RPMI7951 (cell line): ENCODE data around the gene OMD. TPM values are rescaled to one million over a fixed set of nuclear protein-coding genes. Genes with fewer than 3 reads are reported as not detected.
"Not testable (repeated sequence)": the region's sequence is repeated elsewhere in the genome, so short reads cannot be mapped to it uniquely, and the experiment has no call there.

Source experiments
- DNase-seq: peaks from one replicate; pipeline ENCODE4 v3.0.0-alpha.2; 2012; ENCODE audit warnings: low read depth
- total RNA-seq: library from RNA; depleted of rRNA; stranded (reverse); fragments of >200 nt; shearing (Covaris generic); gene quantifications from 2 replicates; pipeline ENCODE4 v1.2.3, GENCODE V29; 2014

Gene OMD
- total RNA-seq, 1 experiment from 2014 or later, result not detected

DNA sequence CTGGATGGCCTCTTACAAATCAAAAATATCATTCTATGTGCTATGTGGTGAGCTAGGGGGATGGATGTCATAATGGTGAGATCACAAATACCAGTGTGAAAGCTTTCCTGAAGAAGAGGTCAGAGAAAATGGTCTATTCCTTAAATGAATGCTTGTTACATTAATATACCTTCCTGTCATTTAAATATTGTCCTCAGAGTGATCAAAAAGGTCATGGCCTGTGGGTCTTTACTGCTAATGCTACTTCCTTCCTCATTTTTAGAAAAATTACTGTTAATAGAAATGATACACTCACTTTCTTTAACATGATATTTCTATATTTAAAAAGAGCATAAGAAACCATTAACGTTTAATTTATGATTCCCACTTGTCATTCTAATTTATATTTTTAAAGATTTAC is 9.7 kb downstream of the OMD start:
- no peak for DNase-seq

DNA sequence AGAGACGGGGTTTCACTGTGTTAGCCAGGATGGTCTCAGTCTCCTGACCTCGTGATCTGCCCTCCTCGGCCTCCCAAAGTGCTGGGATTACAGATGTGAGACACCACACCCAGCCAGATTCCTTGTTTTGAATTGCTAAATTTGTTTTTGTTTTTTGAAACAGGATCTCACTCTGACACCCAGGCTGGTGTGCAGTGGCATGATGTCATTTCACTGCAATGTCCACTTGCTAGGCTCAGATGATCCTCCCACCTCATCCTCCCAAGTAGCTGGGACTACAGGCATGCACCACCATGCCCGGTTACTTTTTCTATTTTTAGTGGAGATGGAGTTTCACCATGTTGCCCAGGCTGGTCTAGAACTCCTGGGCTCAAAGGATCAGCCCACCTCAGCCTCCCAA is 13.1 kb downstream of the OMD start:
- DNase-seq, result not testable (repeated sequence)

DNA sequence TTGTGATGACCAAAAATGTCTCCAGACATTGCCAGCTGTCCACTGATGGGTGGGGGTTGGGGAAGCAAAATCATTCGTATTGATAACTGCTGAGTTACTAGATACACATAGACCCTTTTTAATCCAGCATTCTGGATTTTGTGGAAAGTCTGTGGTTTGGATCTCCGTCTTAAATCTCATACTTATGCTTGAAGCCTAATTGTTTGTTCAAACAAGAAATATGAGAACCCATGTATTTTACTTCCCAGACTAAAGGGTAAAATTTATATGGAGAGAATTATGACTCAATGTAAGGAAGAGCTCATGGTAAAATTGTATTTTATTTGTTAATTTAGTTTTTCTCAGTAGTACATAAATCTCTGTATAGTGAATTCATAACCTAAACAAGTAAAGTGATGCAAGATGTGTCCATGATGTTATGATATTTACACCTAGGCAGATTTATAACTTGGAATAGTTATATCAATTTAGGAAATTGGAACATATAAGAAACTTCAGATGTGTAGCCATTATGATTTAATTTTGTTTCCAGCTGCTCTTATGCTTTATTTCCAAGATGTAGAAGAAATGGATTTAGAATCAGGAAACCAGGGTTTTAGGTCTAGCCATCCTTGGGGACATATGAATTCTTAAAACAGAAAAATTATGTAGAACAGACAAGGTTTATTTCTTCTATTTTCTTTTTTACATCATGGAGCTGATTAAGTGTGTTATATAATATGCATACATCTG is 15.4 kb downstream of the OMD start:
- DNase-seq, result no peak

DNA sequence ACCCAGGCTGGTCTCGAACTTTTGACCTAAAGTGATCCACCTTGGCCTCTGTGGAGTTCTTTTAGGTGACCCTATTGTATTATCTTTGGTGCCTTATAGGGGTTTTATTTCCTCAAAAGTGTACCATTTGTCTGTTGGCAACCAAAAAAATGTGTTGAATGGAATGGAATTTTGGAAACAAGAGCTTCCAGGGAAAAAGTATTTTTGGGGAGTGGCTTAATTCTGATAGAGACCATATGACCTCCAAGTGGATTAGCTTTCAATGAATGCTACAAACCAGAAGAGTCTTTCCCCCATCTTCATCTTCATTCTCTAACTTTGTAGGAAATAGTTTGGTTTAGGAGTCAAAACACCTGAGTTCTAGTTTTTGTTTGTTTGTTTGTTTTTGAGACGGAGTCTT is 16.5 kb downstream of the OMD start:
- no peak for DNase-seq

DNA sequence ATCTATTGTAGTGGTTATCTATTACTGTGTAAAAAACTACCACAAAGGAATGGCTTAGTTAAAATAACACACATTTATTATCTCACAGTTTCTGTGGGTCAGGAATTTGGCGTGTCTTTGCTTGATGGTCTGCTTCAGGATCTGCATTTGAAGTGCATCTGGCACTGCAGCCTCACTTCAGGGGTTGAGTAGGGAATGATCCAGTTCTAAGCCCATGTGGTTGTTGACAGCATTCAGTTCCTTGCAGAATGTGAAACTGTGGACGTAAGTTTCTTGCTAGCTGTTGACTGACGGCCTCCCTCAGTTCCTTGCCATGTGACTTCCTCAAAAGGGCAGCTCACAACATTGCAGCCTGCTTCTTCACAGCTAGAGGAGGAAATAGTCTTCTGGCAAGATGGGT is 17.8 kb downstream of the OMD start:
- DNase-seq, result no peak

DNA sequence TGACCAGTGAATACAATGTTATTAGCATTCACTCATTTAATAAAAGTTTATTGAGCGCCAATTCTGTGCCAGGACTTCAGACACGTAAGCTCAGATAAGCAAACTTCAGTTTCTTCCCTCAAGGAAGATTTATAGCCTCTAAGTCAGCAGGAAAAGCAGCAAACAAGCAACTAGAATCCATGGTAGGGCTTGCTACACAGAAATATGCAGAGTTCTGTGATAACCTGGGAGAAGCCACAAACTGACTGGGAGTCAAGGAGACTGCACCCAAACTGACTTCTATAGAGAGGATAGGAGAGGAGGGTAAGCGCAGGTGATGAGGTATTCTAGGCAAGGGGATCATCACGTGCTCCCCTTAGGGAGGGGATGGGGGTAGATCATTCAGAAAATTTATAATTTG is 18.5 kb downstream of the OMD start:
- DNase-seq, result no peak

DNA sequence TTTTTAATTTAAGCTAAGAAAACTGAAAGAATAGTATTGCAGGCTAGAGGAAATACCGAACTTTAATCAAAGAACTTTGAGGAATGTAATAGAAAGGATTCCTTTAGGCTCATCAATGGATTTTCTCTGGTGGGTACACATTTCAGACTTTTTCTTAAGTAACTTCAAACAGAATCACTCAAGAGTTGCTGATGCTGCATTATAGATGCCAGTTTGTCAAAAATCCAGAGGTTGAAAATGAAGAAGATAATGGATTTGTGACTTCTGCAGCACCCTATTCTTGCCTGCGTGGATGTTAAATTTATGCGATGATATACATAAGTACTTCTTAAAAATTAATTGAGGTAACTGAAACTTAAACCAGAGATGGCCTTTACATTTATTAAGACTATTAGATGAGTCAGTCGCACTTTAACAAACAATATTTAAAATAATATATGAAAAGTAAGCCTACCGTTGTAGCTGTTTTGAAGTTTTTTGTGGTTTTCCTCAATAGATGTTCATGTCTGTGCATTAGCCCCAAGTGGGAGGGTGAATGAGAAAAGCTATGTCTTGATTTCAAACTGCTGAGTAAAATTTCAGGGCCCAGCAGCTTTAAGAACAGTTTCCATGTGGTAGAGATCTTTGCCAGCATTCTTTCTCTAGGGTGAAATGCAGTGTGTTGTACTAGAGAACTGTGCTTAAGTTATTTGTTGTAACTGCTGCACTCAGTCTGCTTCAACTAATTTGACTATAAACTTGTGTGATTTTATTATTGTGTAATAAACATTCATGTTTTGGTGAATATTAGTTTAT is 20.0 kb downstream of the OMD start, which contains the start of gene OGN:
Gene OGN, minus strand, starts transcription at position 537 of the 795 bp plus-strand sequence. CDS start 1,171 bp downstream, outside the sequence.
- no peak for DNase-seq

DNA sequence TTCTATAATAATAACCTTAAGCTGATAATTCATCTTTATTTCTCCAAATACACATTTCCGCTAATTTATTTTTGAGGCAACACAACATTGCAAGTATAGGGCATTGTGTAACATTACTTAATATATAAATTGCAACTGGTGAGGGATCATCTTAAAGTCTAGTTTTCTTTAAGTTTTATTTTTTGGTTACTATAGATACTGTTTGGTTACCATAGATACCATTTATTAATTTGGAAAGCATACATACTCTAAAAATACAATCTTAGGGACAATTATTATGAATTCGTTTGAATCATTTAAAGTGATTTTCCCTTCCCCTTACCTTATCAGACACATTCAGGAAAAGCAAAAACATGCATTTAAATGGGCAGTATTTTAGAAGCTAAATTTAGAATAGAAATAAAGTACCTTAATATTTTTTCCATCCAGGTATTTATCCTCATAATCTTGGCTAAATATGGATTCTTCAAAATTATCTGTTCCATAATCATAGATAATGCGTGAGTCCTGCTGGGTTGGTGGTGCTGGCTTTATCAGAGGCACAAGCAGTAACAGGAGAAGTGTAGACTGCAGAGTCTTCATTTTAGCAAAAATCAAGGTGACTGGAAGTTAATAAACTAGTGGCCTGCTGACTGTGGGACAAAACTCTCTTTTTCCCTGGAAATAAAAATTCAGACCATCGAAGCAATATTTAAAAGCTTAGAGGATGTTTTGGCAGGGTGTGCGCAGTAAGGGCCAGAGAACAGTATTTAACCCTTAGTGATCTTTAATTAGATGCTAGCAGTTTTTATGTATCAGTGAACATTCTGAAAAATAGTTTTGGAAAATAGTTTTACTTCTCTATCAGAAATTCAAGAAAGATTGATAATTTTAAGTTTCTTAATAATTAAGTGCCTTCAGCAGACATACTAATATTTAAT is 21.2 kb downstream of the OMD start:
- DNase-seq, result no peak

DNA sequence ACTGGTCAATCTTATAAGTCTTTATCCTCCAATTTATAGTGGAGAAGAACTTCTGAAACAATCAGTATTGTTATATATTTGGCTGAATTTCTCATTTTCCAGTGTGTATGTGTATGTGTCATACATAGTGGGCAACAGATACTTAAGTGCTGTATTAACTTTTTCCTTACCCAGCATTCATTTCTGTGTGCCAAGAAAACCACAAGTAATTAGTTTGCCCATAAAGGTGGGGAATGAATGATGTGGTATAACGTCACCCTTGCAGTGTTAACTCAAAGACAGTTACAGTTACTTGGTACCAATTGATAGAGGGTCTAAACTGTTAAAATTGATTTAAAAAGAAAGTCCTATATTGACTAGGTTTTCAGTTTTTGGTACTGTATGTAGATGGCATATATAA is 21.9 kb downstream of the OMD start:
- no peak for DNase-seq

DNA sequence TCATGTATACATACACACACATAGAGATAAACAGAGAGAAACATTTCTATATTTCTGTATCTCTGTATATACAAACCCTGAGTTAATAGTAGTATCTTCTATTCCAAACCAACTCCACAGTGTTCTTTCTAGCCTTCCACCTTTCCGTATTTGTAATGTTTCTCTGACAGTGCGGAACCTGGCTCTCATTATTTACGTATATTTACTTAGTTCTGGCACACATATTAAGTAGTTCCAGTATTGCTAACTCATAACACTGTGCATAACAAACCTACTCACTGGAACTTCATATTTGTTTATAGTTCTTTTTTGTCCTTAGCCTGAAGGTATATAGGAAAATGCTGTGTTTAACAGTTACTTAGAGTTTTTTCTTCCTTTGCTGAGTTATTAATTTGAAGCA is 26.4 kb downstream of the OMD start:
- DNase-seq, result no peak

DNA sequence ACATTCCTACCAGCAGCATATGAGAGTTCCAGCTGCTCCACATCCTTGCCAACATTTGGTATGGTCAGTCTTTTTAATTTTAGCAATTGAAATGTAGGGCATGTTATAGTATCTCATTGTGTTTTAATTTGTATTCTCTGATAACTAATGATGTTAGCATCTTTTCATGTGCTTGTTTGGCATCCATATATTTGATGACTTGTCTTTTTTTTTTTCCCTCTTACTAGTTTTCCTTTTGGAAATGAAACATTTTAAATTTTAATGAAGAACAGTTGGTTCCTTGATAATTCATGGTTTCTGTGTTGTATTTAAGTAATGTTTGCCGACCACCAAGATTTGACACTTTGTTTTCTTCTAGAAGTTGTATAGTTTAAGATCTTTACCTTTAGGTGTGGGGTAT is 28.7 kb downstream of the OMD start:
- no peak for DNase-seq

DNA sequence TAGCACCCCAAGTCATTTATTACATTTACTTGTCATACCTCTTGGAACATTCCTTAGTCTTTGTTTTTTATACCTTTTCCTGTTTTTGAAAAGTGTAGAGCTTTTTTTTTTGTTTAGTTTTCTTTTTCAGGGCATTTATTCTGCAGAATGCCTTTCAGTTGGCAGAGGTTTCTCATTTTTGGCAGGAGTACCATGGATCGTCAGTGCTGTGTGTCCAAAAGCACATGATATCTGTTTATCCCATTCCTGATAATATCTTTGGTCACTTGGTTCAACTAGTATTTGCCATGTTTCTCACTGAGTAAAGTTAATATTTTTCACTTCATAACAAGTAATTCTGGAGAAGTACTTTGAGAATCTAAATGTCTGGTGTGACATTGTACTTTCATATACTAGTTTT is 30.6 kb downstream of the OMD start:
- no peak for DNase-seq

DNA sequence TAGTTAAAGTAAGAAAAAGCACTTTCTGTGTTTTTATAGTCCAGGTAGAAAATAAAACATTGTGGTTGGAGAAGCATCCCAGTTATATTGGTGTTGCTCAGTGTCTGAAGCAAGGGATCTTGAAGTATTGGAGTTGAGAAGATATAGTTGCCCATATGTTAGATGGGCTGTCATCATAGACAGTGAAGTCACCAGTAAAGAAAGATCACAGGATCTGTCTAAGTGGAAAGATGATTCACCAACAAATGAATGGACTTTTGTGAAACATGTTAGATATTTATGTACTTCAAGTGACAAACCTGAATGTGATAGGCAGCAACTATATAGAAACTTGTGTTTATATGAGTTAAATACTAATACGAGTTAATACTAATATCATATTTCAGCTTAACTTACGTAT is 31.6 kb downstream of the OMD start:
- DNase-seq, result no peak

DNA sequence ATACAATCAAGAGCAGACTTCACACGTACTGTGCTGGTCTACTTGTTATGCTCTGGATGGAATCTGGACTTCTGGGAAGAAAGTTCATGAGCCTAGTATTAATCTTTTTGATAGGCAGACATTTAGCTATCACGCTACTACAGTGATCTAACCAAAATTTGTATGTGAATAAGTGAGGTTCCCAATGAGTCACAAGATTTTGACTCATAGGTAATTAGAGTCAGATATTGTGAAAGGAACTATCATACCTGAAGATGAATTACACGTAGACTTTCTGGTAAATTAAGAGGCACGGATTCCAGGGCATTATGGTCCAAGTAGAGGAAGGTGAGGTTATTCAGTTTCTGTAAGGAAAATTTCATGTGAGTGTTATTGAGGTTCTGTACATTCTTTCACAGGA is 38.3 kb downstream of the OMD start:
- peak; percentile 15 for DNase-seq

DNA sequence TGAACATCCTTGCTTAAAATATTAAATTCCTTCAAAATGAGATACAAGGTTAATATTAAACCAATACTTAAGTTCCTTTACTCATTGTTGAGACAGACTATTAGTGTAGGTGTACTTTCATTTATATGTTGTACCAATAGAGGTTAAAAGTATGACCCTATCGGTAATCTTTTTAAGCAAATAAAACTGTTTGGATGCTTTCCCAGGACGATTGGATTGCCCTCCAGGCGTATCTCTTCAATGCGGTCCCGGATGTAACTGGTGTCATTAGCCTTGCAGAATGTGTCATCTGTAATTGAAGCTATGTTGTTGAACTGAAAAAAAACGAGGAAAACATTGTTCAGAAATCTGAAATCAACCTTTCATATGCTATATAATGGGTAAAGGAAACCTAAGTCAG is 38.8 kb downstream of the OMD start:
- peak; percentile 41 for DNase-seq

DNA sequence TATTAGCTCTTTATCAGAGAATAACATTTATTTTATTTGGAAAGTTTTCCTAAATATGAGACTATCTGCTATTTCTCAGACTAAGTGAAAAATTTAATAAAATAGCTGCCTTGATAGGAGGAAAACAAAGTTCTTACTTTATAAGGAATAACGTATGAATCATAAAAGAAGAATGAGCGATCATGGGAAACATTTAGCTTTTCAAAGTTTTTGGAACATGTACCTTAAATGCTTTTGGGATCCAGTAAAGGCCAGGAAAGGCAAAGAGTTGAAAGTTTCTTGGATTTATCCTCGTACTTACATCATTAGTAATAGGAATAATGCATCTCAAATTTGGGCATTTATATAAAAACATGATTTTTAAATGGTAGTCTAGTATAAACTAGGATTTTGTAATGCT is 39.3 kb downstream of the OMD start:
- no peak for DNase-seq

DNA sequence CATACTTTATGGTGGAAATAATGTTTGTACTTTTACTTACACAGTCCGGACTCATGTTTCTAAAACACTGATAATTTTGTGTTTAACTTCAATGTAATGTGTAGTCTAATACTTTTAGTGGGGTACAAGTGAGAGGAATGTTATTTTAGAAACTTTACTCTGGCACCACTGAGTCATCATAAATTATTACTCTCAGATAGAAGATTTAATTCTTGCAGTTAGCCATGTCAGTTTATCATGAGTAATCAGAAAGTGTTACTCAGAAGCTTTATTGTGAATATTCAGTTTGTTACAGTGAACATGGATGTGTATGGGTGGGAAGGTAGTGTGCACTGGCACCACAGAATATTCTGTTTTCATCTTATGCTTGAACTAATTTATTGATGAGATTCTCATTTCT is 39.9 kb downstream of the OMD start:
- peak; percentile 8 for DNase-seq

DNA sequence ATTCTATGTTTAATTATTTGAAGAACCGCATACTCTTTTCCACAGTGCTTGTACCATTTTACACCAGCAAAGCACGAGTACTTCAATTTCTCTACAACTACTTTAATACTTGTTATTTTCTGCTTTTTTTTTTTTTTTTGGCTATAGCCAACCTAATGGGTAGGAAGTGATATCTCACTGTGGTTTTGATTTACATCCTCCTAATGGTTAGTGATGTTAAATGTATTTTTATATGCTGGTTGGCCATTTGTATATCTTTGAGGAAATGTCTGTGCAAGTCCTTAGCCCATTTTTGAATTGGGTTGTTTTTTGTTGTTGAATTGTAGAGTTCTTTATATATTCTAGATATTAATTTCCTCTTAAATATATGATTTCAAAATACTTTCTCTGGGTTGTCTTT is 42.5 kb downstream of the OMD start:
- no peak for DNase-seq

DNA sequence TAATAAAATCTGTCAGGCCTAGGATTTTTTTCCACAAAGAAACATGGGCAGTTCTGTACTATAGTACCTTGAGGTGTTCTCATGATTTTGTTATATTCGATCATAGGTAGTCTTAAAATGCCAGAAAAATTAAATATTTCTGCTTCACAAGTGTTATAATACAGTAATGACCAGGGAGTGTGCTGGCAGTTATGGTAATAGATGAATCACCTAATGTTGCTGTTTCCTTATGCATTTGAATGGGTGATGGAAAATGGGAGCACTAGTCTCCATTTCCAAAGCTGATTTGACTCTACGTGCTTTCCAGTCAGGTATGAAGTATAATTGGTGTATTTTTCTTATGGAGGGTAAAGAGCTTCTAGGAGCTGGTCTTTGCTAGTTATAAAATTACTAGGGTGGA is 43.7 kb downstream of the OMD start:
- DNase-seq, result no peak

DNA sequence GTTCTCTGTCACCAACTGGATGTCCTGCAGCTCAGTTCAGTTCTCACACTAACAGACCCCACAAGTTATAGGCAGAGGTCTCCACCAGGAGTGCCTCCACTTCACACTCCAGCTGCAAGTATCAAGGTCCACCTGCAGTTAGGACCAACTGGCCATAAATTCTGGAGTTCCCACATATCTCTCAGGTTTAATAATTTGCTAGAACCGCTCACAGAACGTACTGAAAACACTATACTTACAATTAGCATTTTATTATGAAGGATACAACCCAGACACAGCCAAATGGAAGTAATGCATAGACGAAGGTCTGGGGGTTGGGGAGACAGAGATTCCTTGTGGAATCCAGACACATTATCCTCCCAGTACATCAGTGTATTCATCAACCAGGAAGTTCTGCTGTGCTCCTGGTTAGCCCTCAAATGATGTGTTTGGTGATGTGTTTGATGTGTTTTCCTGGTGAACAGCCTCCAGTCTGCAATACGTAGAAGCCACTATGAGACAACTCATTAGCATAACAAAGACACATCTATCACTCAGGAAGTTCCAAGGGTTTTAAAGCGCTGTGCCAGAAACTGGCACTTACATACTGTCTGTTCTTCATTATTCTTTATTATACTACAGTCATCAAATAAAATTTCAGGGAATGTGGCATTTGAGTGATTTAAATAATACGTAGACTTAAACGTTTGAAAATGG is 45.3 kb downstream of the OMD start:
- no peak for DNase-seq

DNA sequence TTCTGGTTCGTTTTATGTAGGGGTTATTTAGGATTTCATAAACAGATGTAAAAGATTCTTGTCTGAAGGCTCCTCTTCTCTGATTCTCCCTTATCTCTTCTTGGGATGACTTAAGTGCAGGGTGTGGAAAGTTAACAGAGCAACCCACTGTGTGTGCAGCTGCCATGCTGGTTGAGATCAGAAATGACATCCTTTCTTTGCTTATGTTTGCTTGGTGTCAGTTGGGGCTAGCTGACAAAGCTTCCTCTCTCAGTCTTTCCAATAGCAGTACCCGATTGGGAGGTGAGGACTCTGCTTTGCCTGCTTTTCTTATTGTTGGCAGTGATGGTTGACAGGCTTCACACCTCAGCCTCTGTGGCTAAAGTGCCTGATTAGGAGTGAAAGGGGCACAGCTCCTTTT is 46.4 kb downstream of the OMD start:
- no peak for DNase-seq

DNA sequence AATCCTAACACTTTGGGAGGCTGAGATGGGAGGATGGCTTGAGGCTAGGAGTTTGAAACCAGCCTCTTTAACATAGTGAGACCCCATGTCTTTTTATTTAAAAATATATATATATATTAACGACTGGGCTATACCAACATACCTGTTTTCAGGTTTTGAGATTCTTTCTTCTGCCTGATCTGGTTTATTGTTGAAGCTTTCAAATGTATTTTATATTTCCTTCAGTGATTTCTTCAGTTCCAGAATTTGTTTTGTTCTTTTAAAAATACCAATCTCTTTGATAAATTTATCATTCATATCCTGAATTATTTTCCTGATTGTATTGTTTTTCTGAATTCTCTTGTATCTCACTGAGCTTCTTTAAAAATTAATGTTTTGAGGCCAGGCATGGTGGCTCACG is 51.1 kb downstream of the OMD start:
- DNase-seq, result no peak
